Memory B cell (primary cell): ENCODE measurements around the gene UBXN1.
A peak's percentile ranks its signal among the peaks of the same experiment; 100 is the strongest.
"Not testable (repeated sequence)": the region's sequence is repeated elsewhere in the genome, so short reads cannot be mapped to it uniquely, and the experiment has no call there.

Experiments used
- ATAC-seq: fragments of 150-1000 bp; cut with Tn5 transposase; 2 replicates; pipeline ENCODE4 v1.10.0; 2021; ENCODE audit warnings: low read depth, mild to moderate bottlenecking, moderate library complexity
- DNase-seq, 2 donors: peaks; one replicate each; pipeline ENCODE4 v3.0.0; 2022; ENCODE audit warnings: low spot score in 2 of 2
- H3K27ac Mint-ChIP-seq: one replicate; pipeline ENCODE4 v1.8.0; 2022; ENCODE audit warnings: mild to moderate bottlenecking, moderate library complexity, mixed read lengths
- H3K27me3 Mint-ChIP-seq: one replicate; pipeline ENCODE4 v1.8.0; 2022; ENCODE audit warnings: mixed read lengths
- H3K36me3 Mint-ChIP-seq: one replicate; pipeline ENCODE4 v1.8.0; 2022; ENCODE audit warnings: mild to moderate bottlenecking, mixed read lengths
- H3K4me1 Mint-ChIP-seq: one replicate; pipeline ENCODE4 v1.8.0; 2022; ENCODE audit warnings: mixed read lengths
- H3K4me3 Mint-ChIP-seq: one replicate; pipeline ENCODE4 v1.8.0; 2022; ENCODE audit warnings: mild to moderate bottlenecking, moderate library complexity, mixed read lengths
- H3K9me3 Mint-ChIP-seq: one replicate; pipeline ENCODE4 v1.8.0; 2022; ENCODE audit warnings: mixed read lengths

Gene UBXN1

GRCh38 chr11:62703921-62704320 lies 25.0 kb upstream of the UBXN1 start:
- not testable (repeated sequence) for H3K36me3 Mint-ChIP-seq, H3K4me3 Mint-ChIP-seq, H3K27me3 Mint-ChIP-seq

DNA sequence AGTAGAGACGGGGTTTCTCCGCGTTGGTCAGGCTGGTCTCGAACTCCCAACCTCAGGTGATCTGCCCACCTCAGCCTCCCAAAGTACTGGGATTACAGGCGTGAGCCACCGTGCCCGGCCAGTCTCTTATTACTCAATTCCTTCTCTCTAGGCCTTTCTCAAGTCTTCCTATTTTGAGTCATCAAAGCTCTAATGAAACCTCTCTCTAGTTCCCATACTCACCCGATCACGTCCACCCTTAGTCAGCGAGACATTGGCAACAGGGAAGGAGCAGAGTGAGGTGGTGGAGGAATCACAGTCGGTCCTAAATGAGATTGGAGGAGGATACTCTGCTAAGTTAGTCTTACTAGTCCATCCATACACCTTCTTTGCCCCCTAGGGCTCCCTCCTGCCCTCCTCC lies 23.4 kb upstream of the UBXN1 start:
- Mint-ChIP-seq H3K4me1 (peaks cover 17% of the 10 kb centered on the region), H3K27me3 (no peaks in the 10 kb centered on the region), H3K4me3 (no peak overlapping the region), H3K36me3 (peaks cover 2% of the 10 kb centered on the region), H3K9me3 (no peaks in the 10 kb centered on the region), H3K27ac (no peak overlapping the region)
- DNase-seq = no peak
- no peak for ATAC-seq

More at GRCh38 chr11:62703921-62704320, 25.0 kb upstream of the UBXN1 start:
- H3K9me3 Mint-ChIP-seq, H3K27ac Mint-ChIP-seq, DNase-seq, ATAC-seq: not testable (repeated sequence)
- H3K4me1 Mint-ChIP-seq = peaks cover 30% of the 10 kb centered on the region

DNA sequence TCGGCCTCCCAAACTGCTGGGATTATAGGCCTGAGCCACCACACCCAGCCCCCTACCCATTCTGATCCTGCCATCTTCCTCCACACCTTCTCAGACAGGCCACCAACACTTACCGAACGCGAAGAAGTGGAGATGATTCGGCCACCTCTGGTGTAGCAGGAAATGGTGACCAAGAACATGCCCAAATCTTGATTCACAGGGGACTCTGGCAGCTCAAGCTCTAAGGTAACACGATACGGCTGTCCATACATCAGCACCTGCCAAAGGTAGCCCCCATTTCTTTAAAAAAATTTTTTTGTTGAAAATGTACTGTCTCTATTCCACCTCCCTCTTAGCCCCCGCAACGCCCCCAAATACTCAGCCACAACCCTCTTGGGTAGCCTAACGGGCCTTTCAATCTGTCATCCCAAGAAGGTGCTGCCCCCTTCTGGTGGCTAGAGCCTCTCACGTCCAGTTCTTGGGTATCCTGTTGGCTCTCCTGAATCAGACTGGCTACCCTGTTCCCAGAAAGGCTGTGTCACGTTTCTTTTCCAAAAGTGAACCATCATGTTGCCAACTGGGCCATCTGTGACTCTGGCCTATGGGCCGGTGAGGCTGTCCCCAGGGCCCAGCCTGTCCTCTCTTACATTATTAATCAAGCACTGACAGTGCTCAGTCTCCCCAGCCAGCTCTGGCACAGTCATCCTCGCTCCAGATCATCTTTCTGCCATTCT lies 15.7 kb upstream of the UBXN1 start:
- peaks cover 14% of the 10 kb centered on the region for H3K36me3 Mint-ChIP-seq
- DNase-seq = peak; percentile 71 to 79
- peaks cover 8% of the 10 kb centered on the region for H3K4me1 Mint-ChIP-seq
- peak; percentile 96 for ATAC-seq
- no peaks in the 10 kb centered on the region for H3K9me3 Mint-ChIP-seq
- no peak overlapping the region for H3K27ac Mint-ChIP-seq
- no peaks in the 10 kb centered on the region for H3K27me3 Mint-ChIP-seq
- H3K4me3 Mint-ChIP-seq = no peak overlapping the region

DNA sequence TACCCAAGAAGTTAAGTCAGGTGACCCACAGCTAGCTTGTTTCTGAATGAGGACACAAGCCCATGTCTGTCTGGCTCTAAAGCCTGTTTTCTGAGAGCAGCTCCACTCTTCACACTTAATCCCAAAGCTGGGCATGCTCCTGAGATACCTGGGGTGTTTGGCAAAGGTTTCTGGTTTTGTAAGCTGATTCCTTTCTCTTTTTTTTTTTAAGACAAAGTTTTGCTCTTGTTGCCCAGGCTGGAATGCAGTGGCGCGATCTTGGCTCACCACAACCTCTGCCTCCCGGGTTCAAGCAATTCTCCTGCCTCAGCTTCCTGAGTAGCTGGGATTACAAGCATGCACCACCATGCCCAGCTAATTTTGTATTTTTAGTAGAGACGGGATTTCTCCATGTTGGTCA lies 14.8 kb upstream of the UBXN1 start:
- not testable (repeated sequence) for H3K9me3 Mint-ChIP-seq, H3K4me1 Mint-ChIP-seq, H3K27ac Mint-ChIP-seq, H3K4me3 Mint-ChIP-seq, H3K27me3 Mint-ChIP-seq, DNase-seq, ATAC-seq
- peaks cover 14% of the 10 kb centered on the region for H3K36me3 Mint-ChIP-seq

- ATAC-seq (no peak), DNase-seq (no peak)
- Mint-ChIP-seq H3K4me3 (no peak within 1 kb of the TSS), H3K27me3 (peaks cover 3% of the 10 kb centered on the region), H3K9me3 (no peaks in the 10 kb centered on the region), H3K4me1 (peaks cover 1% of the 10 kb centered on the region), H3K27ac (no peak within 1 kb of the TSS), H3K36me3 (peaks cover 11% of the 10 kb centered on the region)
Observed at GRCh38 chr11:62689421-62690183, 10.7 kb upstream of the UBXN1 start, which contains the start of gene LRRN4CL. Gene LRRN4CL (minus strand): TSS chr11:62689530. CDS start chr11:62688508, 1,022 bp downstream.

GRCh38 chr11:62688491-62688890 lies 9.6 kb upstream of the UBXN1 start:
- Mint-ChIP-seq H3K4me1 (no peaks in the 10 kb centered on the region), H3K4me3 (no peak overlapping the region), H3K27ac (no peak overlapping the region), H3K36me3 (peaks cover 11% of the 10 kb centered on the region), H3K9me3 (no peaks in the 10 kb centered on the region), H3K27me3 (peaks cover 3% of the 10 kb centered on the region)
- ATAC-seq (no peak), DNase-seq (no peak)

DNA sequence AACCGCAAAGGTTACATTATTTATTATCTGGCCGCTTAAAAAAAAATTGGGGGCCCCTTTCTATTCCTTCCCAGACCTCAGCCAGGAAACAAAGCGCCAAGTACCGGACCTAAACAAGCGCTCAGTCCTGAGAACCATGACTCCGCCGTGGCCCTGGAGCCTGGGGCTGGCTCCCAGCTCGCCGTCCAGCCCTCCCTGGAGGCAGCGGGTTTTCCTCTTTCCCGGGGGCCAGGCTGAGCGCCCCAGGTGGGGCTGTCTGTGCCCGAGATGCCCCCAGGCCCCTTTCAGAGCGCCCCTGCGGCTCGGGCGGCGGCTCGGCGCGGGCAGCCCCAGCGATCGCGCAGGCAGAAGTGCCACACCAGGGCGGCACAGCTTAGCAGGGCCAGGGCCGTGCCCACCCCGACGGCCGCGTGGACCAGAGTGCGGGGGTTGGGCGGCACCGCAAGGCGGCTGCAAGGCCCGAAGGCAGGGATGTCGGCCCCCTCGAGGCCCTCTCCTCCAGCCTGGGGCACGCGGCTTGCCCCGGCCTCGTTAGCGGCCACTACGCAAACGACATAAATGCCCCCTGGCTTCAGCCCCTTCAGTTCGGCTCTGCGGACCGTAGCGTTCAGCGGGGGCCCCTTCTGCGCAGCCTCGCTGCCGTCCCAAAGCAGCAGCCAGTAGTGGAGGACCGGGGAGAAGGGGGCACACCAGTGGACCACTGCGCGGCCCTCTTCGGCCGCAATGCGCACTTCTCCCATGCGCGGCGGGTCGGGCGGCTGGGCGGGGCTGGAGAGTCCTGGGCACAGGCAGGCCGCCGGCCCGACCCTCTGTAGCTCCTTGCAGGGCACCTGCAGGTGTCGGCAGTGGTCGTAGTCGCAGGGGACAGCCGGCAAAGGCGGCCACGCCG lies 8.9 kb upstream of the UBXN1 start:
- H3K27me3 Mint-ChIP-seq = peaks cover 3% of the 10 kb centered on the region
- no peak overlapping the region for H3K27ac Mint-ChIP-seq
- no peak overlapping the region for H3K4me3 Mint-ChIP-seq
- no peaks in the 10 kb centered on the region for H3K9me3 Mint-ChIP-seq
- no peak for DNase-seq
- H3K4me1 Mint-ChIP-seq = no peaks in the 10 kb centered on the region
- peaks cover 8% of the 10 kb centered on the region for H3K36me3 Mint-ChIP-seq
- no peak for ATAC-seq

- Mint-ChIP-seq H3K27me3 (no peaks in the 10 kb centered on the region), H3K36me3 (peaks cover 4% of the 10 kb centered on the region), H3K4me1 (peaks cover 16% of the 10 kb centered on the region), H3K9me3 (no peaks in the 10 kb centered on the region), H3K4me3 (no peak overlapping the region), H3K27ac (no peak overlapping the region)
- ATAC-seq (no peak), DNase-seq (no peak)
Observed at GRCh38 chr11:62682518-62682917, 3.6 kb upstream of the UBXN1 start.

DNA sequence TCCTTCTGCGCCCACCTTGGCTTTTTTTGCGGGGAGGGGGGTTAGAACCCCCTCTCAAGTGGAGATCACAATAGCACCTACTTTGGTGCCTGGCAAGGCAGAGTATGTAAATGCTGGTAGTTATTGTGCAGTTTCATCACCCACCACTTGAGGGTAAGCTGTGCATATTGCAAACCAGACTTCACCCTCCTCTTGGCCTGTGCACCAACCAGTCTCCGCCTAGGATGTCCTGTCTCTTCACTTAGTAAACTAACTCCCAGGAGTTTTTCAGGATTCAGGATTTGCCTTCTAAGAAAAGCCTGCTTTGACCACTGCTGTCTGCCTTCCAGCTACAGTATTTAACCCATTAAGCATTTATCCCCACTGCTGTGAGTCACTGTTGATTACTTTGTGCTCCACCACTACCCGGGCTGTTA lies 2.0 kb upstream of the UBXN1 start:
- ATAC-seq (peak; percentile 64), DNase-seq (peak; percentile 27 to 50)
- Mint-ChIP-seq H3K36me3 (peaks cover 9% of the 10 kb centered on the region), H3K27ac (peak overlapping the region; percentile 58), H3K4me1 (peaks cover 24% of the 10 kb centered on the region), H3K27me3 (no peaks in the 10 kb centered on the region), H3K9me3 (no peaks in the 10 kb centered on the region), H3K4me3 (peak overlapping the region; percentile 65)

- no peak for ATAC-seq
- H3K27me3 Mint-ChIP-seq = no peaks in the 10 kb centered on the region
- H3K36me3 Mint-ChIP-seq = peaks cover 11% of the 10 kb centered on the region
- no peak for DNase-seq
- H3K9me3 Mint-ChIP-seq = no peaks in the 10 kb centered on the region
- H3K4me1 Mint-ChIP-seq = peaks cover 27% of the 10 kb centered on the region
- H3K4me3 Mint-ChIP-seq = peak overlapping the region; percentile 83
- peak overlapping the region; percentile 97 for H3K27ac Mint-ChIP-seq
Observed at GRCh38 chr11:62678433-62678769, 472 bp downstream of the UBXN1 start.

DNA sequence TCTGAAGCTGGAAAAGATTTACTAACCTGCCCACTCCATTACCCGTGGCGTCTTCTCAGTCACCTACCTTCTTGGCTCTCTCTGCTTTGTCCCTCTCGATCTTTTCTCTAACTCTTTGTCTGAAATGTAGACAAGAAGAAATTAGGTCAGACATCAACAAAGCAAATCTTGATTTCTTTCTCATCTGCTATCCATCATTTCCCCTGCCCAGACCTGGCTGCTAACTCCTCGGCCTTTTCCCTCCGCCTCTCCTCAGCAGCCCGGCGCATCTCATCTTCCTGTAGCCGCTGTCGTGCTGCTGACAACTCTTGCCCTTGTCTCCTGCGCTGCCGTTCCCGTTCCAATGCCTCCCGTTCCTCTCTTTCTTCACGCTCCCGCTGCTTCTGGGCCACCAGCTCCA lies 1.2 kb downstream of the UBXN1 start:
- Mint-ChIP-seq H3K27me3 (no peaks in the 10 kb centered on the region), H3K4me3 (peak overlapping the region; percentile 83), H3K36me3 (peaks cover 11% of the 10 kb centered on the region), H3K4me1 (peaks cover 27% of the 10 kb centered on the region), H3K9me3 (no peaks in the 10 kb centered on the region), H3K27ac (peak overlapping the region; percentile 97)
- no peak for DNase-seq
- ATAC-seq = no peak

- peaks cover 29% of the 10 kb centered on the region for H3K4me1 Mint-ChIP-seq
- H3K4me3 Mint-ChIP-seq = peak overlapping the region; percentile 83
- H3K36me3 Mint-ChIP-seq = peaks cover 11% of the 10 kb centered on the region
Observed at GRCh38 chr11:62677156-62677555, 1.7 kb downstream of the UBXN1 start.

GRCh38 chr11:62676698-62677097 lies 2.2 kb downstream of the UBXN1 start:
- H3K27ac Mint-ChIP-seq = peak overlapping the region; percentile 97
- no peak overlapping the region for H3K4me3 Mint-ChIP-seq
- peaks cover 30% of the 10 kb centered on the region for H3K4me1 Mint-ChIP-seq
- DNase-seq (no peak), ATAC-seq (no peak)
- H3K36me3 Mint-ChIP-seq = peaks cover 11% of the 10 kb centered on the region
- no peaks in the 10 kb centered on the region for H3K9me3 Mint-ChIP-seq
- H3K27me3 Mint-ChIP-seq = no peaks in the 10 kb centered on the region

More at GRCh38 chr11:62677156-62677555, 1.7 kb downstream of the UBXN1 start:
- no peaks in the 10 kb centered on the region for H3K9me3 Mint-ChIP-seq
- DNase-seq = no peak
- peak overlapping the region; percentile 97 for H3K27ac Mint-ChIP-seq
- no peak for ATAC-seq
- no peaks in the 10 kb centered on the region for H3K27me3 Mint-ChIP-seq

DNA sequence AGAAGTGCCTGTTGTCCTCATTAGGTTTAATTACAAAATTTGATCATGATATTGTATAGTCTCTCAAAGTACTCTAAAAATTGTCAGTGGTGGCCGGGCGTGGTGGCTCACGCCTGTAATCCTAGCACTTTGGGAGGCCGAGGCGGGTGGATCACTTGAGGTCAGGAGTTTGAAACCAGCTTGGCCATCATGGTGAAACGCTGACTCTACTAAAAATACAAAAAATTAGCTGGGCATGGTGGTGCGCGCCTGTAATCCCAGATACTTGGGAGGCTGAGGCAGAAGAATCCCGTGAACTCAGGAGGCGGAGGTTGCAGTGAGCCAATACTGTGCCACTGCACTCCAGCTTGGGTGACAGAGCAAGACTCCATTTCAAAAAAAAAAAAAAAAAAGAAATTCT lies 3.5 kb downstream of the UBXN1 start:
- H3K4me1 Mint-ChIP-seq = peaks cover 24% of the 10 kb centered on the region
- H3K27ac Mint-ChIP-seq, H3K4me3 Mint-ChIP-seq, DNase-seq, H3K27me3 Mint-ChIP-seq, ATAC-seq, H3K9me3 Mint-ChIP-seq: not testable (repeated sequence)
- peaks cover 11% of the 10 kb centered on the region for H3K36me3 Mint-ChIP-seq
